ENCODE measurements around the gene MARVELD3. TPM values are rescaled to one million over a fixed set of nuclear protein-coding genes. Genes with fewer than 3 reads are reported as not detected.

The MARVELD3 gene
- total and polyA plus RNA-seq, 9 of the 15 experiments (the other 6 are each of a cell fraction or from before 2014, with no cell fraction given) = 0.03 to 0.07 (median 0.07) TPM; not detected in 6

DNA sequence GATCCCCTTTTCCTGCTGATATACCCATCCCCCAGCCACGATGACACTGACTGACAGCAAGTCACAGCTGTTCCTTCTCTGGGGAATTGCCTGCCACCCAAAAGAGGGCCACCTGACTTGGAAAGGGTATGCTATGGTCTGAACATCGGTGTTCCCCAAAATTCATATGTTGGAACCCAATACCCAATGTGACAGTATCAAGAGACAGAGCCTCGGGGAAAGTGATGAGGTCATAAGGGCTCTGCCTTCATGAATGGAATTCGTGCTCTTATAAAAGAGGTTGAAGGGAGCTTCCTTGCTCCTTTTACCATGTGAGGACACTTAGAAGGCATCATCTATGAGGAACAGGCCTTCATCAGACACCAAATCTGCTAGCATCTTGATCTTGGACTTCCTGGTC lies 7.6 kb upstream of the MARVELD3 start:
- H2AFZ ChIP-seq (ENCODE audit: low read depth, low read length) = no peak overlapping the region
- no peaks in the 10 kb centered on the region for H3K4me1 ChIP-seq (replicated peaks in 1 of 2; ENCODE audit: control insufficient read depth in 2 of 2, insufficient read depth in 2 of 2, low read length in 2 of 2)
- no peaks in the 10 kb centered on the region for H3K9me3 ChIP-seq (replicated peaks; ENCODE audit: control insufficient read depth, insufficient read depth, low read depth, low read length)
- peaks cover 0 to 18% of the 10 kb centered on the region in 2 experiments; a peak in 3 of 5 replicates for H3K27me3 ChIP-seq (ENCODE audit: control insufficient read depth in 2 of 2, insufficient read depth in 2 of 2, low read length in 2 of 2)
- no peak overlapping the region for H3K27ac ChIP-seq (ENCODE audit: extremely low read depth, low read depth, low read length)
- H3K79me2 ChIP-seq (ENCODE audit: control insufficient read depth, insufficient read depth, low read length) = no peaks in the 10 kb centered on the region
- ChIA-PET CTCF (ENCODE audit: low intra/inter-chr PET ratio) (no interaction called here), POLR2A (interaction anchor here (1.1 kb wide), 1 partner anchor 10 kb away, joined by 3 read pairs; no protein-coding TSS in a partner anchor)
- no peak overlapping the region for H3K9ac ChIP-seq (ENCODE audit: insufficient read depth in 1 of 2, low read depth in 2 of 2, low read length in 2 of 2)
- 0% methylated on average over 4 of the region's 4 CpGs for WGBS (ENCODE audit: insufficient coverage, low coverage, missing lambda C conversion rate)
- no peaks in the 10 kb centered on the region for H3K9me1 ChIP-seq (ENCODE audit: control insufficient read depth, insufficient read depth, low read length)
- FAIRE-seq (no peak), DNase-seq (ENCODE audit: extremely low read depth in 1 of 4, low spot score in 3 of 4) (no peak), ATAC-seq (no peak)
- in situ Hi-C loops (cut with MboI) (no loop called here), intact Hi-C loops (cut with micrococcal nuclease) (loop anchor here (10.0 kb wide), 1 partner anchor 346 kb away; no protein-coding TSS in a partner anchor)
- no peaks in the 10 kb centered on the region for H3K36me3 ChIP-seq (ENCODE audit: control insufficient read depth, insufficient read depth, low read length)
- H3K4me2 ChIP-seq (ENCODE audit: insufficient read depth, low read length) = no peak overlapping the region
- no peaks in the 10 kb centered on the region for H4K20me1 ChIP-seq (replicated peaks; ENCODE audit: control insufficient read depth, insufficient read depth, low read length)
- BruUV-seq (replicated peaks) = no TSS peak
- H3K4me3 ChIP-seq = no peak overlapping the region
- TF ChIP-seq PURB (CRISPR knock-in tag; IDR thresholded peaks at IDR 0.05; ENCODE audit: low read depth) (no peak), NFIC (IDR thresholded peaks at IDR 0.05) (no peak), PRDM10 (IDR thresholded peaks at IDR 0.05; ENCODE audit: partially characterized antibody) (no peak), MAZ (CRISPR knock-in tag; conservative IDR thresholded peaks at IDR 0.05 in 1 of 2, IDR thresholded peaks at IDR 0.05 in 1 of 2) (no peak), ZNF121 (CRISPR knock-in tag; conservative IDR thresholded peaks at IDR 0.05) (no peak), ELF4 (CRISPR knock-in tag; IDR thresholded peaks at IDR 0.05) (no peak), RB1 (IDR thresholded peaks at IDR 0.05; ENCODE audit: low read depth) (no peak), ZFP36 (IDR thresholded peaks at IDR 0.05; ENCODE audit: low read depth, low read length, partially characterized antibody) (no peak), XRCC3 (IDR thresholded peaks at IDR 0.05) (no peak), MLX (CRISPR knock-in tag; conservative IDR thresholded peaks at IDR 0.05) (no peak), ZNF830 (CRISPR knock-in tag; IDR thresholded peaks at IDR 0.05) (no peak), SETDB1 (IDR thresholded peaks at IDR 0.05; ENCODE audit: low read length) (no peak), RBM34 (IDR thresholded peaks at IDR 0.05; ENCODE audit: borderline replicate concordance, insufficient read depth, low read length) (no peak), GATA2 (CRISPR knock-in tag; IDR thresholded peaks at IDR 0.05) (no peak)
- TF ChIP-seq, protein P1, sequence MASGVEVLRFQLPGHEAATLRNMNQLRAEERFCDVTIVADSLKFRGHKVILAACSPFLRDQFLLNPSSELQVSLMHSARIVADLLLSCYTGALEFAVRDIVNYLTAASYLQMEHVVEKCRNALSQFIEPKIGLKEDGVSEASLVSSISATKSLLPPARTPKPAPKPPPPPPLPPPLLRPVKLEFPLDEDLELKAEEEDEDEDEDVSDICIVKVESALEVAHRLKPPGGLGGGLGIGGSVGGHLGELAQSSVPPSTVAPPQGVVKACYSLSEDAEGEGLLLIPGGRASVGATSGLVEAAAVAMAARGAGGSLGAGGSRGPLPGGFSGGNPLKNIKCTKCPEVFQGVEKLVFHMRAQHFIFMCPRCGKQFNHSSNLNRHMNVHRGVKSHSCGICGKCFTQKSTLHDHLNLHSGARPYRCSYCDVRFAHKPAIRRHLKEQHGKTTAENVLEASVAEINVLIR (CRISPR knock-in tag; IDR thresholded peaks at IDR 0.05) = no peak
